Endothelial cell of umbilical vein (primary cell): ENCODE measurements around the gene CHST11.

Source experiments
- TF ChIP-seq, protein P1 (sequence below): IDR thresholded peaks from 2 replicates; pipeline ENCODE4 v1.6.1; 2011; ENCODE audit not compliant: insufficient read depth, insufficient read length
- TF ChIP-seq, protein P2 (sequence below), 2 donors: IDR thresholded peaks; 1 replicate in 1 of 2; 2 replicates in 1 of 2; pipeline ENCODE4 v1.5.1; 2011; ENCODE audit warnings: low read length in 2 of 2, mild to moderate bottlenecking in 2 of 2, moderate library complexity in 2 of 2, control low read depth in 1 of 2, inconsistent platforms in 1 of 2, low read depth in 1 of 2; ENCODE audit not compliant: insufficient read depth in 1 of 2; ENCODE audit errors: extremely low read depth in 1 of 2

DNA sequence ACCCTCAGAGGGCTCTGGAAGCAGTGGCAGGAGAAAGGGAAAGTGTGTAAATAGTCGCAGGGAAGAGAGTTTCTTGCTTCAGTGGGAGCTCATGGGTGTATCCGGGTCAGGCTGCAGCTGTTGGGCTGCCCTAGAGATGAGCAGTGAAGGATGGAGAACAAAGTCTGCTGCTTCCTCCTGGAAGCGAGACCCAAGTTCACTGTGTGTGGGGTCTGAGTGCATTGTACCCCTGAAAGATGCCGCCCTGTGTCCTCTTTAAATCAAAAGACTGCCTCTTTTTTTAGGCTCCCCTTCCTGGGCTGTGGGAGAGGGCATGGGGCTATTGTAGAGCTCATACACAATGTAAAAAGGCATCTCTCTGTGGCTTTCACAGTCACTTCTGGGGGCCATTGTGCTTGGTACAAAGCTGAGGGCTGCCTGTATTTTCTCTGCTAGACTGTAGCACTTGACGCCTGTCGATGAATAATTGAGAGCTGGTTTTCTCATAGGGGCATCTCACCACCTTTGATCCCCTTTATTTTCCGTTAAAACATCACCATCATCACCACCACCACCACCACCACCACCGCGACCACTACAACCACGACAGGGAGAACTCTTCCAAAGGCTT is 16.7 kb downstream of the CHST11 start:
- TF ChIP-seq, protein P1, sequence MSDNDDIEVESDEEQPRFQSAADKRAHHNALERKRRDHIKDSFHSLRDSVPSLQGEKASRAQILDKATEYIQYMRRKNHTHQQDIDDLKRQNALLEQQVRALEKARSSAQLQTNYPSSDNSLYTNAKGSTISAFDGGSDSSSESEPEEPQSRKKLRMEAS = no peak
- TF ChIP-seq, protein P2, sequence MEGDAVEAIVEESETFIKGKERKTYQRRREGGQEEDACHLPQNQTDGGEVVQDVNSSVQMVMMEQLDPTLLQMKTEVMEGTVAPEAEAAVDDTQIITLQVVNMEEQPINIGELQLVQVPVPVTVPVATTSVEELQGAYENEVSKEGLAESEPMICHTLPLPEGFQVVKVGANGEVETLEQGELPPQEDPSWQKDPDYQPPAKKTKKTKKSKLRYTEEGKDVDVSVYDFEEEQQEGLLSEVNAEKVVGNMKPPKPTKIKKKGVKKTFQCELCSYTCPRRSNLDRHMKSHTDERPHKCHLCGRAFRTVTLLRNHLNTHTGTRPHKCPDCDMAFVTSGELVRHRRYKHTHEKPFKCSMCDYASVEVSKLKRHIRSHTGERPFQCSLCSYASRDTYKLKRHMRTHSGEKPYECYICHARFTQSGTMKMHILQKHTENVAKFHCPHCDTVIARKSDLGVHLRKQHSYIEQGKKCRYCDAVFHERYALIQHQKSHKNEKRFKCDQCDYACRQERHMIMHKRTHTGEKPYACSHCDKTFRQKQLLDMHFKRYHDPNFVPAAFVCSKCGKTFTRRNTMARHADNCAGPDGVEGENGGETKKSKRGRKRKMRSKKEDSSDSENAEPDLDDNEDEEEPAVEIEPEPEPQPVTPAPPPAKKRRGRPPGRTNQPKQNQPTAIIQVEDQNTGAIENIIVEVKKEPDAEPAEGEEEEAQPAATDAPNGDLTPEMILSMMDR (IDR thresholded peaks at IDR 0.05; ENCODE audit: extremely low read depth in 1 of 2, insufficient read depth in 1 of 2, low read depth in 1 of 2, low read length in 2 of 2) = no peak
